Skeletal muscle tissue (tissue), 5 donors: Measurements from ENCODE around the gene FRAT1. TPM values are rescaled to one million over a fixed set of nuclear protein-coding genes. Genes with fewer than 3 reads are reported as not detected.

Experiments
- H3K27ac ChIP-seq: one replicate; pipeline ENCODE4 v1.7.0; 2013; ENCODE audit warnings: mild to moderate bottlenecking, low read depth, low read length, inconsistent platforms
- H3K27me3 ChIP-seq, 3 donors: one replicate each; pipeline ENCODE4 v1.7.0; 2013; ENCODE audit warnings: low read length in 3 of 3; ENCODE audit not compliant: control insufficient read depth in 3 of 3, insufficient read depth in 3 of 3
- H3K36me3 ChIP-seq, 3 donors: one replicate each; pipeline ENCODE4 v1.7.0; 2013; ENCODE audit warnings: low read length in 3 of 3; ENCODE audit not compliant: control insufficient read depth in 3 of 3, insufficient read depth in 3 of 3
- H3K4me1 ChIP-seq, 3 donors: one replicate each; pipeline ENCODE4 v1.7.0; 2013; ENCODE audit warnings: low read length in 3 of 3, mild to moderate bottlenecking in 3 of 3; ENCODE audit not compliant: control insufficient read depth in 3 of 3, insufficient read depth in 3 of 3
- H3K4me3 ChIP-seq, 3 donors: one replicate each; pipeline ENCODE4 v1.7.0; 2013; ENCODE audit warnings: low read length in 3 of 3
- H3K9ac ChIP-seq, 3 donors: one replicate each; pipeline ENCODE4 v1.7.0; 2013; ENCODE audit warnings: low read length in 3 of 3, mild to moderate bottlenecking in 3 of 3, moderate library complexity in 2 of 3, low read depth in 1 of 3
- H3K9me3 ChIP-seq, 3 donors: one replicate each; pipeline ENCODE4 v1.7.0; 2013; ENCODE audit warnings: low read length in 3 of 3; ENCODE audit not compliant: control insufficient read depth in 3 of 3
- small RNA-seq: library from RNA; depleted of rRNA; stranded (forward); fragments of <200 nt; gene quantifications from one replicate; pipeline ENCODE3, GENCODE V24; 2014
- total RNA-seq: library from RNA; depleted of rRNA; stranded (reverse); fragments of >200 nt; gene quantifications from one replicate; pipeline ENCODE4 v1.2.3, GENCODE V29; 2014
- donor health status: Osteomylitis.

FRAT1 gene
- total RNA-seq, 1 donor from 2014 or later: 2.1 TPM

DNA sequence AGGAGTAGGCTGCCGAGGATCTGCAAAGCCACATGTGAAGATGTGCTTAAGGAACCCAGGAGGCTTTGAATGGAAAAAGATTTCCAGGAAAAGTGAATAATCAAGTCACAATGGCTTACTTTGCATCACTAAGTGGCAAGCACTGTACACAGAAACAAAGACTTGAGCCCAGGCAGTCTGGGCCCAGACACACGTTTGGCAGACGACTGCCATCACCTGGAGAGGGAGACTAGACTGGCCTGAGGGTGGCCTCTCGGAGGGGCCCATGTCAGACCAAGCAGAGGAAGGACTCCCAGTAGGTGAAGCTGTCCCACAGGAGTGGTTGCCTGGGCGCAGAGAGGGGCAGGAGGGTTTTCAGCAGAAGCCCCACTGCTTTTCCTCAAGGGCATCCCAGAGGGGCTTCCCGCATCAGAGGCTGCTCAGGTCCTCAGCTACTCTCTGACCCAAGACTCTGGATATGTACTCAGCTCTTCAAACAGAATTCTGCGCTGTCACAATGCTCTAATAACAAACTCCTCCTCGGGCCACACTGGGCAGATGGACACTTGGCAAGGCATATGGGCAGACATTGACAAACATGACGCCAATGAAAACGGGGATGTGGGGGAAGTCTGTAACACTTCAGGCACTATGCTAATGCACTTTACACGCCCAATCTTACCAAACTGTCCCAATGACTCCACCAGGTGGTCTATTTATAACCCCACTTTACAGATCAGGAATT is 43.4 kb downstream of the FRAT1 start:
- Histone ChIP-seq H3K9me3 (no peaks in the 10 kb centered on the region), H3K4me3 (no peak overlapping the region), H3K4me1 (peaks cover 11 to 32% (median 19%) of the 10 kb centered on the region in 3 donors), H3K36me3 (peaks cover 34 to 70% (median 51%) of the 10 kb centered on the region in 3 donors), H3K9ac (no peak overlapping the region), H3K27me3 (no peaks in the 10 kb centered on the region), H3K27ac (peak overlapping the region; percentile 1)

GRCh38 chr10:97363071-97363470 is 44.0 kb downstream of the FRAT1 start:
- Histone ChIP-seq H3K9ac (no peak overlapping the region), H3K36me3 (peaks cover 34 to 70% (median 50%) of the 10 kb centered on the region in 3 donors), H3K4me3 (no peak overlapping the region), H3K4me1 (peaks cover 13 to 34% (median 19%) of the 10 kb centered on the region in 3 donors), H3K27ac (peak overlapping the region; percentile 1), H3K9me3 (no peaks in the 10 kb centered on the region), H3K27me3 (no peaks in the 10 kb centered on the region)

- peaks cover 13 to 34% (median 19%) of the 10 kb centered on the region in 3 donors for H3K4me1 ChIP-seq
- H3K27ac ChIP-seq: peak overlapping the region; percentile 51
- H3K4me3 ChIP-seq: no peak overlapping the region
These were observed 46.8 kb downstream of the FRAT1 start for GRCh38 chr10:97365761-97366351.

GRCh38 chr10:97366572-97366971 is 47.5 kb downstream of the FRAT1 start:
- Histone ChIP-seq H3K27ac (peak overlapping the region; percentile 51), H3K36me3 (peaks cover 45 to 70% (median 52%) of the 10 kb centered on the region in 3 donors), H3K9ac (peak overlapping the region in 1 of 3 donors; percentile 47), H3K27me3 (no peaks in the 10 kb centered on the region), H3K4me3 (no peak overlapping the region), H3K9me3 (no peaks in the 10 kb centered on the region), H3K4me1 (peaks cover 13 to 34% (median 16%) of the 10 kb centered on the region in 3 donors)

More at GRCh38 chr10:97365761-97366351, 46.8 kb downstream of the FRAT1 start:
- H3K27me3 ChIP-seq: no peaks in the 10 kb centered on the region
- no peaks in the 10 kb centered on the region for H3K9me3 ChIP-seq
- H3K9ac ChIP-seq: no peak overlapping the region
- H3K36me3 ChIP-seq: peaks cover 38 to 70% (median 47%) of the 10 kb centered on the region in 3 donors

DNA sequence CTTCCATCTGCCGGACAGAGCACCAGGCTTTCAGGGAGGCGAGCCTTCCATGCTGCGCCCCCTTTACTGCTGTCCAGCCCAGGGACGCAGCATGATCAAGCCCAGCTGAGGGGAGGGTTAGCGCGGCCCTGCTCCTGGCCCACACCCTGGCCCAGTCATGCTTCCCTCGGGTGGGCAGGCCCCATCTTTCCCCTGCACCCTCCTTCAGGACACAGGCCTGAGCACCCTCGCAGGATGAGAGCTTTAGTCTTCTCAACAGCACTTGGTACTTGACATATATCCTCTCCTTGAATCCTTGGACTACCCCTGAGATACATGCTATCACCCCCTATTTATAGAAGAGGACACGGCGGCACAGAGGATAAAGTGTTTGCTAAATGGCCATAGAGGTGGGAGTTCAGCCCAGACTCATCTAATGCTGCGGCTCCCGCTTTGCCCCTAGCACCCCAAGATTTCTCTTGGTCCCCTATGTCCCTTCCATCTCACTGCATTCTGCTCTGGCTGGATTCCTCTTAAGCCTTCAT is 48.1 kb downstream of the FRAT1 start:
- Histone ChIP-seq H3K36me3 (peaks cover 51 to 76% (median 58%) of the 10 kb centered on the region in 3 donors), H3K27ac (peak overlapping the region; percentile 51)

More for the DNA sequence above, 48.1 kb downstream of the FRAT1 start:
- peaks cover 13 to 34% (median 15%) of the 10 kb centered on the region in 3 donors for H3K4me1 ChIP-seq
- H3K4me3 ChIP-seq: no peak overlapping the region
- peak overlapping the region in 1 of 3 donors; percentile 47 for H3K9ac ChIP-seq
- H3K9me3 ChIP-seq: no peaks in the 10 kb centered on the region
- H3K27me3 ChIP-seq: no peaks in the 10 kb centered on the region

Small RNAs within 50 kb of the gene (small RNA-seq; reads per million reads assigned to genes)
- gene RF00017: not detected

Other genes starting within 250 kb of the FRAT1 start
- under 0.01 TPM for gene SLIT1, start 133.3 kb upstream of the FRAT1 start, total RNA-seq
- 13.0 TPM for gene ARHGAP19, start 26.6 kb upstream of the FRAT1 start, total RNA-seq
- gene FRAT2, start 15.5 kb downstream of the FRAT1 start, total RNA-seq: 8.9 TPM
- gene RRP12, start 82.1 kb downstream of the FRAT1 start, total RNA-seq: 15.1 TPM
- 57.9 TPM for gene PGAM1, start 106.9 kb downstream of the FRAT1 start, total RNA-seq
- gene EXOSC1, start 126.7 kb downstream of the FRAT1 start, total RNA-seq: 27.1 TPM
- gene ZDHHC16, start 126.9 kb downstream of the FRAT1 start, total RNA-seq: 32.4 TPM
- gene MMS19, start 179.2 kb downstream of the FRAT1 start, total RNA-seq: 47.0 TPM
- gene UBTD1, start 179.7 kb downstream of the FRAT1 start, total RNA-seq: 8.4 TPM